Gastroesophageal sphincter (tissue), 4 donors: ENCODE measurements around the gene OSGEP. TPM values are rescaled to one million over a fixed set of nuclear protein-coding genes. Genes with fewer than 3 reads are reported as not detected.

ENCODE experiments used
- ATAC-seq: fragments of 150-250 bp; one replicate; pipeline ENCODE4 v1.9.1; 2016; ENCODE audit warnings: mild to moderate bottlenecking, moderate library complexity
- H3K27ac ChIP-seq, 4 donors: fragments of 200-600 bp; sonication (generic) in 3 of 4; 1 replicate in 3 of 4; 2 replicates in 1 of 4; pipeline ENCODE4 v1.5.1; 2016 to 2019
- H3K27me3 ChIP-seq: fragments of 200-600 bp; sonication (generic); one replicate; pipeline ENCODE4 v1.5.1; 2019
- H3K36me3 ChIP-seq, 2 donors: fragments of 200-600 bp; sonication (generic); one replicate each; pipeline ENCODE4 v1.5.1; 2019; ENCODE audit warnings: control low read depth in 1 of 2
- H3K4me1 ChIP-seq, 3 donors: fragments of 200-600 bp; sonication (generic); 1 replicate in 2 of 3; 2 replicates in 1 of 3; pipeline ENCODE4 v1.5.1; 2016 to 2019; ENCODE audit warnings: control low read depth in 2 of 3
- H3K4me3 ChIP-seq, 2 donors: fragments of 200-600 bp; sonication (generic); one replicate each; pipeline ENCODE4 v1.5.1; 2019; ENCODE audit warnings: mild to moderate bottlenecking in 1 of 2, moderate library complexity in 1 of 2
- H3K9me3 ChIP-seq, 3 donors: fragments of 200-600 bp; sonication (generic); one replicate each; pipeline ENCODE4 v1.5.1; 2017 to 2019; ENCODE audit warnings: control low read depth in 2 of 3
- EP300 ChIP-seq: sonication (generic); formaldehyde crosslinking; IDR thresholded peaks from one replicate; pipeline ENCODE4 v1.6.1; 2017; ENCODE audit warnings: antibody characterized with exemption, mild to moderate bottlenecking
- POLR2A ChIP-seq, 2 donors: fragments of 450-650 bp; IDR thresholded peaks; one replicate each; pipeline ENCODE4 v1.6.1; 2017; ENCODE audit warnings: antibody characterized with exemption in 2 of 2, mild to moderate bottlenecking in 2 of 2, moderate library complexity in 1 of 2
- POLR2AphosphoS5 ChIP-seq: sonication (generic); formaldehyde crosslinking; IDR thresholded peaks from one replicate; pipeline ENCODE4 v1.6.1; 2017; ENCODE audit warnings: antibody characterized with exemption
- WGBS, 2 donors: methylation state at CpG; one replicate each; pipeline ENCODE4 v1.1.5; 2018; ENCODE audit warnings: low coverage in 1 of 2; 5-methylcytosine and 5-hydroxymethylcytosine counted together
- total RNA-seq, 4 donors: library from RNA; depleted of rRNA; stranded (reverse); fragments of >200 nt; gene quantifications; one replicate each; pipeline ENCODE4 v1.1.0, GENCODE V29; 2016
- TF ChIP-seq, protein P1 (sequence below), 4 experiments: fragments of 200-600 bp in 2 of 4; fragments of 450-650 bp in 2 of 4; sonication (generic) in 1 of 4; IDR thresholded peaks; one replicate each; pipeline ENCODE4 v1.5.1; 2017 to 2019; ENCODE audit warnings: antibody characterized with exemption in 4 of 4, mild to moderate bottlenecking in 2 of 4, moderate library complexity in 2 of 4

Gene OSGEP
- total RNA-seq, 4 donors from 2014 or later, result 28.2 to 44.4 (median 34.4) TPM

DNA sequence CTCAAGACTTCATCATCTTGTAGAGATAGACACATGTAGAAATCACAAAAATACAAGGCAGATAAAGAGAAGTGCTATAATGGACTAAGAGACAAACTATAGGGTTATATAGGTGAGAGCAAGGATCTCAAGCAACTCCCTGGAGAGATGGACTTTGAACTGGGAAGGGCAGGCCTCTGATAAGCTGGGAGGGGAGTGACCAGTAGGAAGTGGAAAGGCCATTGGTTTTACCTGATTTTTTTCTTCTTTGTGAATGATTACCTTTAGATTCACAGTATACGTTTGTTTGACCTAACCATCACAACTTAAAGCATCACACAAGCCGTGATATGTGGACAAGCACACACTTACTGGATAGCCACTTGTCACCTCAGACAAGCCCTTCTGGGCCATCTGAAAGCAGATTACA, 36.1 kb downstream of the OSGEP start:
- no peak overlapping the region for H3K4me3 ChIP-seq
- no peak for ATAC-seq
- H3K4me1 ChIP-seq, result peaks cover 0 to 16% (median 0%) of the 10 kb centered on the region in 3 donors
- H3K9me3 ChIP-seq, result no peaks in the 10 kb centered on the region
- TF ChIP-seq, protein P1, sequence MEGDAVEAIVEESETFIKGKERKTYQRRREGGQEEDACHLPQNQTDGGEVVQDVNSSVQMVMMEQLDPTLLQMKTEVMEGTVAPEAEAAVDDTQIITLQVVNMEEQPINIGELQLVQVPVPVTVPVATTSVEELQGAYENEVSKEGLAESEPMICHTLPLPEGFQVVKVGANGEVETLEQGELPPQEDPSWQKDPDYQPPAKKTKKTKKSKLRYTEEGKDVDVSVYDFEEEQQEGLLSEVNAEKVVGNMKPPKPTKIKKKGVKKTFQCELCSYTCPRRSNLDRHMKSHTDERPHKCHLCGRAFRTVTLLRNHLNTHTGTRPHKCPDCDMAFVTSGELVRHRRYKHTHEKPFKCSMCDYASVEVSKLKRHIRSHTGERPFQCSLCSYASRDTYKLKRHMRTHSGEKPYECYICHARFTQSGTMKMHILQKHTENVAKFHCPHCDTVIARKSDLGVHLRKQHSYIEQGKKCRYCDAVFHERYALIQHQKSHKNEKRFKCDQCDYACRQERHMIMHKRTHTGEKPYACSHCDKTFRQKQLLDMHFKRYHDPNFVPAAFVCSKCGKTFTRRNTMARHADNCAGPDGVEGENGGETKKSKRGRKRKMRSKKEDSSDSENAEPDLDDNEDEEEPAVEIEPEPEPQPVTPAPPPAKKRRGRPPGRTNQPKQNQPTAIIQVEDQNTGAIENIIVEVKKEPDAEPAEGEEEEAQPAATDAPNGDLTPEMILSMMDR (IDR thresholded peaks at IDR 0.05), result no peak
- TF ChIP-seq POLR2A (IDR thresholded peaks at IDR 0.05) (no peak), POLR2AphosphoS5 (no peak), EP300 (no peak)
- no peaks in the 10 kb centered on the region for H3K27me3 ChIP-seq
- no peak overlapping the region for H3K27ac ChIP-seq
- 78 to 86% methylated on average over 2 of the region's 2 CpGs for WGBS, 2 donors
- H3K36me3 ChIP-seq, result no peaks in the 10 kb centered on the region

DNA sequence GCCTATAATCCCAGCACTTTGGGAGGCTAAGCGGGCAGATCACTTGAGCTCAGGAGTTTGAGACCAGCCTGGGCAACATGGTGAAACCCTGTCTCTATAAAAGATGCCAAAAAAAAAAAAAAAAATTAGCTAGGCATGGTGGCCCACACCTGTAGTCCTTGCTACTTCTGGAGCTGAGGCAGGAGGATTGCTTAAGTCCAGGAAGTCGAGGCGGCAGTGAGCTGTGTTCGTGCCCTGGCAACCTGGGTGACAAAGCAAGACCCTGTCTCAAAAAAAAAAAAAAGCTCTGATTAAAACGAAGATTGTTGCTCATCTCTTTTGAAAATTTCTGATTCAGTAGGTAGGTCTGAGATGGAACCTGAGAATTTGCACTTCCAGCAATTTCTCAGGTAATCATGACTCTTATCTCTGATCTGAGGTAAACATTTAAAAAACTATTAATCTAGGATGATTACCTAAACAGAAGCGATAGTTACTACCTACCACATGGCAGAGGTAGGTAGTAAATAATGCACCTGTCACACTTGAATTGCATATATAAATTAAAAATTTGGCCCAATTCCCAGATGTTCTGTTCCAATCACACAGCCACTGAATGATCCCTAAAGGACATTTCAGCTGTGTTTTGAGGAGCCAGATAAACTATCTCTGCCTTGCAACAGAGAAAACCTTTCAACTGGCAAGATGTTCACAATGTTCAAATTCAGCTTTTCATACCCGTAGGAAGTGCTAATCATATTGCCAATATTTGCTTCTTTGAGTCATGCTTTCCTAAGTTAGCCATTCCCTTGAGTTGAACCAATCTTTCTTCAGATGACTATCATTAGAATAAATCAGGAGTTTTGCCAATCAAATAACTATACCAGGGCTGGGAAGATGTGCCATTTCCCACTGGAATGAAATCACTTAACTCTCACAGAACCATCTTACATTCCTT, 37.1 kb downstream of the OSGEP start:
- no peak overlapping the region for H3K4me3 ChIP-seq
- H3K9me3 ChIP-seq, result no peaks in the 10 kb centered on the region
- no peaks in the 10 kb centered on the region for H3K27me3 ChIP-seq
- peaks cover 0 to 16% (median 0%) of the 10 kb centered on the region in 3 donors for H3K4me1 ChIP-seq
- H3K36me3 ChIP-seq, result no peaks in the 10 kb centered on the region
- H3K27ac ChIP-seq, result no peak overlapping the region
- 68 to 71% methylated on average over 6 to 7 of the region's 7 CpGs for WGBS, 2 donors
- TF ChIP-seq EP300 (no peak), POLR2A (IDR thresholded peaks at IDR 0.05) (no peak), POLR2AphosphoS5 (no peak)
- TF ChIP-seq, protein P1 (IDR thresholded peaks at IDR 0.05), result no peak
- no peak for ATAC-seq

DNA sequence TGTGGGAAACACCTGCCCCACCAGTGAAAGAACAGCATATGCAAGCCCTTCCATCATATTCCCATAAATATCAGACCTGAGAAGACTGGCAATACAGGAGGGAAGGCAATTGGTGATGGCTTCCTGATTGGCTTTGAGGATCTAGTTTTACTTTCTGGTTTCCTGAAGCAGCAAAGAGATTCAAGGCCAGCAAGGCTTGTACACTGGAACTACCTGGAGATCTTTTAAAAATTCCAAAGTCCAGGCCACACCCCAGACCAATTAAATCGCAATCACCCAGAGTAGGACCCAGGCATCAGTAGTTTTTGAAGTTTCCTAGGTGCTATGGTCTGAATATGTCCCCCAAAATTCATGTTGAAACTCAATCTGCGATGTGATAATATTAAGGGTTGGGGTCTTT, 38.4 kb downstream of the OSGEP start:
- Histone ChIP-seq H3K36me3 (no peaks in the 10 kb centered on the region), H3K4me1 (peaks cover 4 to 29% (median 5%) of the 10 kb centered on the region in 3 donors), H3K27me3 (no peaks in the 10 kb centered on the region), H3K9me3 (no peaks in the 10 kb centered on the region), H3K27ac (peak overlapping the region in 1 of 4 donors; percentile 19), H3K4me3 (no peak overlapping the region)
- no peak for ATAC-seq
- 83 to 89% methylated on average over 1 to 2 of the region's 2 CpGs for WGBS, 2 donors
- TF ChIP-seq POLR2AphosphoS5, result no peak
- no peak for TF ChIP-seq EP300
- no peak for TF ChIP-seq POLR2A (IDR thresholded peaks at IDR 0.05)

DNA sequence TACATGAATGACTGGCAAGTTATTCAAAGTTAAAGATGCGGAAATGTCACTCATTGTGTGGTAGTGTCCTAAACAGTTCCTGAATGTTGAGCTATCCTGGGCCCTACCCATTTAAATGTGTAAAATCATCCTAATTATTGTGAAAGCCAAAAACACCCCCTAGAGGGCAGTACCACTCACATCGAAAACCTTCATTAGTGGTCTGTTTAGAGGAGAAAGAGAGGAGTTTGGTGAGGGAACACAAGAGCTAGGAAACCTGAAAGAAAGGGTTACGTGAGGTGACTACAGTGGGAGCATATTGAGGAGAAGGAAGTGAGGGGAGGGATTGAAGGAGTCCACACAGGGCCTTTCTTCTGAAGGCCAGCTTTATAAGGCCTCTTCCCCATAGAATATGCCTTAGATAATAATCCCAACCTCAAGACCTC, 38.8 kb downstream of the OSGEP start:
- Histone ChIP-seq H3K9me3 (no peaks in the 10 kb centered on the region), H3K4me1 (peaks cover 4 to 34% (median 5%) of the 10 kb centered on the region in 3 donors), H3K4me3 (no peak overlapping the region), H3K36me3 (no peaks in the 10 kb centered on the region), H3K27ac (peak overlapping the region in 1 of 4 donors; percentile 19), H3K27me3 (no peaks in the 10 kb centered on the region)
- WGBS, 2 donors, result 40 to 54% methylated on average over 3 of the region's 3 CpGs
- no peak for TF ChIP-seq EP300
- no peak for TF ChIP-seq POLR2A (IDR thresholded peaks at IDR 0.05)
- no peak for TF ChIP-seq POLR2AphosphoS5
- TF ChIP-seq, protein P1 (IDR thresholded peaks at IDR 0.05), result peak; percentile 50 to 58 (median 56)
- peak; percentile 14 for ATAC-seq

DNA sequence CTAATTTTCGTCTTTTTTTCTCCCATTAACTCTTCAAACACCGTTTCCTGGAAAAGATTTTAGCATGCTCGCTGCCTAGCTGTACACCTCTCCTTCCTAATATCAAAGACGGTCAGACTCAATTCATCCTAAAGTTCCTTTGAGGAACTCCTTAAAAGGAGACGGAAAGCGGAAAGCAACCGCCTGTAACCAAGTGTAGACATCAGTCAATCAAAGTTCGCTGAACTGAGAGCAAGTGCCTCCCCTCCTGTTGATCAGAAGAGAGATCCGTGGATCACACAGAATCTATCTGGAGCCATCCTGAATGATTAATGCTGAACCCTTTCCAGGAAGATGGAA, 40.9 kb downstream of the OSGEP start:
- Histone ChIP-seq H3K4me3 (peak overlapping the region; percentile 47 to 88), H3K27ac (peak overlapping the region; percentile 70 to 98 (median 96)), H3K4me1 (peaks cover 4 to 34% (median 5%) of the 10 kb centered on the region in 3 donors), H3K27me3 (no peaks in the 10 kb centered on the region), H3K36me3 (peaks cover 0 to under 1% of the 10 kb centered on the region in 2 donors), H3K9me3 (no peaks in the 10 kb centered on the region)
- TF ChIP-seq POLR2AphosphoS5 (no peak), EP300 (no peak), POLR2A (IDR thresholded peaks at IDR 0.05) (no peak)
- TF ChIP-seq, protein P1 (IDR thresholded peaks at IDR 0.05), result no peak
- no peak for ATAC-seq
- WGBS, 2 donors, result 0 to 5% methylated on average over 6 to 8 of the region's 9 CpGs
